Stimulated activated naive CD8-positive, alpha-beta T cell treated with anti-CD3 and anti-CD28 coated beads, Interleukin-15, Interleukin-2, amounts not matched to agents 100 ng/mL and 50 ng/mL, for 24 hours (primary cell): ENCODE data around the gene ATXN1.

Experiments
- H3K27ac Mint-ChIP-seq: one replicate; pipeline ENCODE4 v1.8.0; 2021; ENCODE audit warnings: mild to moderate bottlenecking, mixed read lengths
- H3K27me3 Mint-ChIP-seq: one replicate; pipeline ENCODE4 v1.8.0; 2021; ENCODE audit warnings: mixed read lengths
- H3K36me3 Mint-ChIP-seq: one replicate; pipeline ENCODE4 v1.8.0; 2021; ENCODE audit warnings: low read depth, mixed read lengths
- H3K4me1 Mint-ChIP-seq: one replicate; pipeline ENCODE4 v1.8.0; 2021; ENCODE audit warnings: low read depth, mixed read lengths
- H3K4me3 Mint-ChIP-seq: one replicate; pipeline ENCODE4 v1.8.0; 2021; ENCODE audit warnings: mild to moderate bottlenecking, mixed read lengths
- H3K9me3 Mint-ChIP-seq: one replicate; pipeline ENCODE4 v1.8.0; 2021; ENCODE audit warnings: mixed read lengths

The ATXN1 gene

DNA sequence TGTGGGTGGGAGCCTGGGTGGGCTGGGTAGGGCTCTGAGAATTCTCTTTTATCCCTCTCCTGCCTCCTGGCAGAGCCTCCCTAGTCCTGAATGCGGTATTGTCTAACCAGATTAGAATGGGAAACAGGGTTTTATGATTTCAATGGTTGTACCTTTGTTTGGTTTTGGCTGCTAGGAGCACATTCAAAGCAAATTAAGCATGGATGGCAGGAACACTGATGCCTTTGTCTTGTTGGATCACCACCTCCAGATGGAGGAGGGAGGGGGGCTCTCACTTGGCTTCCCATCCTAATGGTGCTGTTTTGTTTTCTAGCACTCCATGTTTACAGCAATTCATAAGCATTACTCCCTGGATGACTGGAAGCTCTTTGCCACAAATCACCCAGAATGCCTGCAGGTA, 511.3 kb downstream of the ATXN1 start:
- peaks cover 12% of the 10 kb centered on the region for H3K4me1 Mint-ChIP-seq
- H3K36me3 Mint-ChIP-seq, result no peaks in the 10 kb centered on the region
- H3K4me3 Mint-ChIP-seq, result no peak overlapping the region
- H3K27ac Mint-ChIP-seq, result no peak overlapping the region
- H3K9me3 Mint-ChIP-seq, result no peaks in the 10 kb centered on the region
- no peaks in the 10 kb centered on the region for H3K27me3 Mint-ChIP-seq
